Breast epithelium (tissue), 3 donors: ENCODE data around the gene RAX.

ENCODE experiments used
- POLR2A ChIP-seq: fragments of 450-650 bp; IDR thresholded peaks from one replicate; pipeline ENCODE4 v1.6.1; 2016; ENCODE audit warnings: antibody characterized with exemption, mild to moderate bottlenecking, moderate library complexity
- POLR2AphosphoS5 ChIP-seq, 3 donors: sonication (generic); formaldehyde crosslinking; IDR thresholded peaks; one replicate each; pipeline ENCODE4 v1.6.1; 2017; ENCODE audit warnings: antibody characterized with exemption in 3 of 3
- TF ChIP-seq, protein P1 (sequence below), 3 donors: fragments of 450-650 bp; IDR thresholded peaks; one replicate each; pipeline ENCODE4 v1.5.1; 2016 to 2017; ENCODE audit warnings: antibody characterized with exemption in 3 of 3, mild to moderate bottlenecking in 3 of 3, moderate library complexity in 3 of 3

DNA sequence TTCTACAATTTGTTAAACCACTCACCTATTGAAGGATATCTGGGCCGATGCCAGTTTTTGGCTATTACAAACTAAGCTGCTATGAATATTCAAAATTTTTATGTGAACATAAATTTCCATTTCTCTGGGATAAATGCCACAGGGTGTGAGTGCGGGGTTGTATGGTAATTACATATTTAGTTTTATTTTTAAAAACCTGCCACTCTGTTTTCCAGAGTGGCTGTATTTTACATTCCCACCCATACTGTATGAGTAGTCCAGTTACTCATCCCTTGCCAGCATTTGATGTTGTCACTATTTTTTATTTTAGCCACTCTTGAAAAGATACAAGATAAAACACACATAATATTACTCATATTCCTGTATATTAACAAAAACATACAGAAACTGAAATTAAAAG lies 30.3 kb downstream of the RAX start:
- TF ChIP-seq, protein P1, sequence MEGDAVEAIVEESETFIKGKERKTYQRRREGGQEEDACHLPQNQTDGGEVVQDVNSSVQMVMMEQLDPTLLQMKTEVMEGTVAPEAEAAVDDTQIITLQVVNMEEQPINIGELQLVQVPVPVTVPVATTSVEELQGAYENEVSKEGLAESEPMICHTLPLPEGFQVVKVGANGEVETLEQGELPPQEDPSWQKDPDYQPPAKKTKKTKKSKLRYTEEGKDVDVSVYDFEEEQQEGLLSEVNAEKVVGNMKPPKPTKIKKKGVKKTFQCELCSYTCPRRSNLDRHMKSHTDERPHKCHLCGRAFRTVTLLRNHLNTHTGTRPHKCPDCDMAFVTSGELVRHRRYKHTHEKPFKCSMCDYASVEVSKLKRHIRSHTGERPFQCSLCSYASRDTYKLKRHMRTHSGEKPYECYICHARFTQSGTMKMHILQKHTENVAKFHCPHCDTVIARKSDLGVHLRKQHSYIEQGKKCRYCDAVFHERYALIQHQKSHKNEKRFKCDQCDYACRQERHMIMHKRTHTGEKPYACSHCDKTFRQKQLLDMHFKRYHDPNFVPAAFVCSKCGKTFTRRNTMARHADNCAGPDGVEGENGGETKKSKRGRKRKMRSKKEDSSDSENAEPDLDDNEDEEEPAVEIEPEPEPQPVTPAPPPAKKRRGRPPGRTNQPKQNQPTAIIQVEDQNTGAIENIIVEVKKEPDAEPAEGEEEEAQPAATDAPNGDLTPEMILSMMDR (IDR thresholded peaks at IDR 0.05) = no peak
- TF ChIP-seq POLR2AphosphoS5 (IDR thresholded peaks at IDR 0.05) (no peak), POLR2A (no peak)
